GM13977 (cell line): ENCODE measurements around the gene FOXN3.

Experiments
- DNase-seq: peaks from one replicate; pipeline ENCODE4 v3.0.0; 2012; ENCODE audit warnings: low spot score
- CTCF ChIP-seq: IDR thresholded peaks from 2 replicates; pipeline ENCODE4 v1.5.1; 2012; ENCODE audit warnings: mild to moderate bottlenecking, control low read depth; ENCODE audit not compliant: insufficient read depth; ENCODE audit errors: extremely low read depth, missing control alignments
- in situ Hi-C: fragments of 300-500 bp; cut with MboI; formaldehyde crosslinking; loops from one replicate; pipeline ENCODE4 v1.12.0; 2022; ENCODE audit warnings: low sequenced_read_pairs, low pct_unique_long_range_greater_than_20kb, mixed read lengths, inconsistent platforms; ENCODE audit not compliant: unreplicated experiment

Gene FOXN3

GRCh38 chr14:89270439-89271227 is 146.4 kb downstream of the FOXN3 start:
- no peak for TF ChIP-seq CTCF
- in situ Hi-C loops = no loop called here
- peak; percentile 31 for DNase-seq

DNA sequence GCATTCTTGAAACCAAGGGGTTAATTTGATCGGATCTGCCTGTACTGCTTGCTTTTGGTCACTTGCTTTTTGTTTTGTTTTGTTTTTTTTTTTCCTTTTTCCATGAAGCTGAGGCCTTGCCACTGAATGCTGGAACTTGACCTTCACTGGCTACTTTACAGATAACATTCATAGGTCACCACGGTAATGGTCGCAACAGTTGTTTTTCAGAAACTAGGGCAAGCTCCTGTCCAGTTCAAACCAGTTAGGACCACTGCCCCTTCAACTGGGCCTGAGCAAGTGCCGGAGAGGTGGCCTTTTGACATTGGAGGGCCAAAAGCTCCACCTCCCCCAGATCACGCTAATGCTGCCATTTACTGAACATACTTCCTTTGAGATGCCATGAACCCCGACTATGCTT is 147.6 kb downstream of the FOXN3 start:
- no peak for TF ChIP-seq CTCF
- DNase-seq = no peak
- in situ Hi-C loops = no loop called here

- TF ChIP-seq CTCF = no peak
- in situ Hi-C loops = no loop called here
These were observed 148.5 kb downstream of the FOXN3 start for GRCh38 chr14:89268514-89268913.

DNA sequence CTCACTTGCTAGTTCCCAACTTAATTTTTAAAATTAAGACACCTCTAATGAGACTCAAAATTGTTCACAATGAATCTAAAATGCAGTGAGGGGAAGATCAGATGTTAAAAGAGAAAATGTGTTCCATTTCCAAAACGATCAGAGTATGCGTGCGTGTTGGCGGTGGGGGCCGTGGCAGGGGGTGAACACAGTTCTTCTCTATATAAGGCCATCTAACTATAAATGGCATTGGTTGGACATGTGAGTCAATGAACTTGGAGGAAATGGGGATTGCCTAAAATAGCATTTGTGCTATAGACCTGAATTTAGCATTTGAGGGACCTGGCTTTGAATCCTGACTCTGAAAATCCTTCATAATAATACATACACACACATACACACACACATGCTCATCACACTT is 149.4 kb downstream of the FOXN3 start:
- in situ Hi-C loops = no loop called here
- no peak for TF ChIP-seq CTCF
- DNase-seq = no peak

More at GRCh38 chr14:89268514-89268913, 148.5 kb downstream of the FOXN3 start:
- DNase-seq = no peak

DNA sequence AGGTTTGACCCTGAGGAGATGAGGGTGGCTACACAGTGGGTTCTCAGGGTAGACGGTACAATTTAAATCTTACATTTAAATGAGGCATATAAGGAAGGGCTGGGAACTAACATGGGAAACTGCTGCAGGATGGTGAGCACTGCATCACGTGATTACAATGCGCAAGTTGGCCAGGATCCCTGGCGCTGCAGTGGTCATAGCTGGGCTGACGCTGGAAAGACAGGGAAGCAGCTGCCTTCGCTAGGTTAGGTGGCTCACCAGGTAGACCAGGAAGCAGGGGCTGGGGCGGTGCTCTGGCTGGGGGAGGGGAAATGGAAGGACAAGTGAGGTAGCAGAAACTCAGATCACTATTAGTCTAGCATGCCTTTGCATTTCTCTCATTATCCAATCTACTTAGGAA is 149.9 kb downstream of the FOXN3 start:
- DNase-seq = no peak
- no peak for TF ChIP-seq CTCF
- in situ Hi-C loops = no loop called here

DNA sequence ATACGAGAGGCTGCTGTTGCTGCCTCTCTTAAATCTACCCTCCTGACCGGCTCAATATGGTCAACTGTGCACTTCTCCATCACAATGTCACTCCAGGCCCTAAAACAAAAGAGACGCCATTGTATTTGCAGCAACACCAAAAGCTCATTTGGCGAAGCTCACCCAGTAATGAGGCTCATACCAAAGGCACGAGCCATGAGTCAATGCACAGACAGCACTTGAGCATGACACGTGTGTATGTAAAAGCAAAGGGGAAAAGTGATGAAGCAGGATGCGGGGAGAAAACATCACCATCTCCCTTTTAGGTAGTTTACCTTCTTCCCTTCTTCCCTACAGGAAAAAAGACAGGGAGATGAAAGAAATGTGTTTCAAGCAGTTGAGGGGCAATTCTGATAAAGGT is 150.3 kb downstream of the FOXN3 start:
- TF ChIP-seq CTCF = no peak
- in situ Hi-C loops = no loop called here
- no peak for DNase-seq
